ENCODE results near the gene GPC4. TPM values are rescaled to one million over a fixed set of nuclear protein-coding genes. Genes with fewer than 3 reads are reported as not detected.

GPC4 gene
- polyA plus RNA-seq, 1 donor from 2014 or later = 1.2 TPM

GRCh38 chrX:133399411-133399810 is 15.9 kb downstream of the GPC4 start:
- Histone ChIP-seq H3K9me2 (ENCODE audit: insufficient read depth, low read length) (no peaks in the 10 kb centered on the region), H3K4me2 (ENCODE audit: low read length) (no peak overlapping the region), H3K9ac (ENCODE audit: low read length) (no peak overlapping the region), H3K79me2 (replicated peaks; ENCODE audit: insufficient read depth, low read length) (no peaks in the 10 kb centered on the region), H3K27ac (ENCODE audit: low read length) (no peak overlapping the region), H3F3A (ENCODE audit: insufficient read depth, low read length, poor library complexity, severe bottlenecking) (no peaks in the 10 kb centered on the region), H3K27me3 (ENCODE audit: insufficient read depth, low read depth, low read length) (no peaks in the 10 kb centered on the region), H3K4me3 (ENCODE audit: low read length) (no peak overlapping the region), H3K36me3 (ENCODE audit: insufficient read depth, low read length) (no peaks in the 10 kb centered on the region), H3K9me3 (ENCODE audit: low read length) (no peaks in the 10 kb centered on the region), H2AFZ (ENCODE audit: low read depth, low read length) (no peak overlapping the region), H4K20me1 (ENCODE audit: insufficient read depth) (no peaks in the 10 kb centered on the region)
- no peak for TF ChIP-seq POLR2AphosphoS5 (IDR thresholded peaks at IDR 0.05)
- TF ChIP-seq, protein P1, sequence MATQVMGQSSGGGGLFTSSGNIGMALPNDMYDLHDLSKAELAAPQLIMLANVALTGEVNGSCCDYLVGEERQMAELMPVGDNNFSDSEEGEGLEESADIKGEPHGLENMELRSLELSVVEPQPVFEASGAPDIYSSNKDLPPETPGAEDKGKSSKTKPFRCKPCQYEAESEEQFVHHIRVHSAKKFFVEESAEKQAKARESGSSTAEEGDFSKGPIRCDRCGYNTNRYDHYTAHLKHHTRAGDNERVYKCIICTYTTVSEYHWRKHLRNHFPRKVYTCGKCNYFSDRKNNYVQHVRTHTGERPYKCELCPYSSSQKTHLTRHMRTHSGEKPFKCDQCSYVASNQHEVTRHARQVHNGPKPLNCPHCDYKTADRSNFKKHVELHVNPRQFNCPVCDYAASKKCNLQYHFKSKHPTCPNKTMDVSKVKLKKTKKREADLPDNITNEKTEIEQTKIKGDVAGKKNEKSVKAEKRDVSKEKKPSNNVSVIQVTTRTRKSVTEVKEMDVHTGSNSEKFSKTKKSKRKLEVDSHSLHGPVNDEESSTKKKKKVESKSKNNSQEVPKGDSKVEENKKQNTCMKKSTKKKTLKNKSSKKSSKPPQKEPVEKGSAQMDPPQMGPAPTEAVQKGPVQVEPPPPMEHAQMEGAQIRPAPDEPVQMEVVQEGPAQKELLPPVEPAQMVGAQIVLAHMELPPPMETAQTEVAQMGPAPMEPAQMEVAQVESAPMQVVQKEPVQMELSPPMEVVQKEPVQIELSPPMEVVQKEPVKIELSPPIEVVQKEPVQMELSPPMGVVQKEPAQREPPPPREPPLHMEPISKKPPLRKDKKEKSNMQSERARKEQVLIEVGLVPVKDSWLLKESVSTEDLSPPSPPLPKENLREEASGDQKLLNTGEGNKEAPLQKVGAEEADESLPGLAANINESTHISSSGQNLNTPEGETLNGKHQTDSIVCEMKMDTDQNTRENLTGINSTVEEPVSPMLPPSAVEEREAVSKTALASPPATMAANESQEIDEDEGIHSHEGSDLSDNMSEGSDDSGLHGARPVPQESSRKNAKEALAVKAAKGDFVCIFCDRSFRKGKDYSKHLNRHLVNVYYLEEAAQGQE (IDR thresholded peaks at IDR 0.05; ENCODE audit: borderline replicate concordance) = no peak
- TF ChIP-seq SMC3 (conservative IDR thresholded peaks at IDR 0.05; ENCODE audit: poor library complexity) = no peak
- no peak for TF ChIP-seq TAF1 (IDR thresholded peaks at IDR 0.05; ENCODE audit: low read depth)
- TF ChIP-seq MXI1 (conservative IDR thresholded peaks at IDR 0.05; ENCODE audit: poor library complexity, severe bottlenecking) = no peak
- TF ChIP-seq, protein P2, sequence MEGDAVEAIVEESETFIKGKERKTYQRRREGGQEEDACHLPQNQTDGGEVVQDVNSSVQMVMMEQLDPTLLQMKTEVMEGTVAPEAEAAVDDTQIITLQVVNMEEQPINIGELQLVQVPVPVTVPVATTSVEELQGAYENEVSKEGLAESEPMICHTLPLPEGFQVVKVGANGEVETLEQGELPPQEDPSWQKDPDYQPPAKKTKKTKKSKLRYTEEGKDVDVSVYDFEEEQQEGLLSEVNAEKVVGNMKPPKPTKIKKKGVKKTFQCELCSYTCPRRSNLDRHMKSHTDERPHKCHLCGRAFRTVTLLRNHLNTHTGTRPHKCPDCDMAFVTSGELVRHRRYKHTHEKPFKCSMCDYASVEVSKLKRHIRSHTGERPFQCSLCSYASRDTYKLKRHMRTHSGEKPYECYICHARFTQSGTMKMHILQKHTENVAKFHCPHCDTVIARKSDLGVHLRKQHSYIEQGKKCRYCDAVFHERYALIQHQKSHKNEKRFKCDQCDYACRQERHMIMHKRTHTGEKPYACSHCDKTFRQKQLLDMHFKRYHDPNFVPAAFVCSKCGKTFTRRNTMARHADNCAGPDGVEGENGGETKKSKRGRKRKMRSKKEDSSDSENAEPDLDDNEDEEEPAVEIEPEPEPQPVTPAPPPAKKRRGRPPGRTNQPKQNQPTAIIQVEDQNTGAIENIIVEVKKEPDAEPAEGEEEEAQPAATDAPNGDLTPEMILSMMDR (IDR thresholded peaks at IDR 0.05; ENCODE audit: poor library complexity, severe bottlenecking) = no peak
- TF ChIP-seq EP300 (conservative IDR thresholded peaks at IDR 0.05; ENCODE audit: poor library complexity, severe bottlenecking) = no peak
- no peak for TF ChIP-seq EZH2 (IDR thresholded peaks at IDR 0.05; ENCODE audit: borderline replicate concordance, insufficient read depth, low read length, poor library complexity, severe bottlenecking)
- no peak for TF ChIP-seq RAD21 (conservative IDR thresholded peaks at IDR 0.05)

- Histone ChIP-seq H3K79me2 (replicated peaks; ENCODE audit: insufficient read depth, low read length) (no peaks in the 10 kb centered on the region), H3K4me2 (ENCODE audit: low read length) (no peak overlapping the region), H3K9ac (ENCODE audit: low read length) (no peak overlapping the region), H3K27ac (ENCODE audit: low read length) (no peak overlapping the region), H3K27me3 (ENCODE audit: insufficient read depth, low read depth, low read length) (no peaks in the 10 kb centered on the region), H3K9me2 (ENCODE audit: insufficient read depth, low read length) (no peaks in the 10 kb centered on the region), H4K20me1 (ENCODE audit: insufficient read depth) (no peaks in the 10 kb centered on the region), H3K9me3 (ENCODE audit: low read length) (no peaks in the 10 kb centered on the region), H3F3A (ENCODE audit: insufficient read depth, low read length, poor library complexity, severe bottlenecking) (no peaks in the 10 kb centered on the region), H3K4me3 (ENCODE audit: low read length) (no peak overlapping the region), H2AFZ (ENCODE audit: low read depth, low read length) (no peak overlapping the region), H3K36me3 (ENCODE audit: insufficient read depth, low read length) (no peaks in the 10 kb centered on the region)
- no peak for TF ChIP-seq POLR2AphosphoS5 (IDR thresholded peaks at IDR 0.05)
- TF ChIP-seq MXI1 (conservative IDR thresholded peaks at IDR 0.05; ENCODE audit: poor library complexity, severe bottlenecking) = no peak
- no peak for TF ChIP-seq TAF1 (IDR thresholded peaks at IDR 0.05; ENCODE audit: low read depth)
- no peak for TF ChIP-seq EZH2 (IDR thresholded peaks at IDR 0.05; ENCODE audit: borderline replicate concordance, insufficient read depth, low read length, poor library complexity, severe bottlenecking)
These were observed 20.5 kb downstream of the GPC4 start for GRCh38 chrX:133394765-133395164.
